Naive thymus-derived CD8-positive, alpha-beta T cell (primary cell): ENCODE results near the gene SCYL2. TPM values are rescaled to one million over a fixed set of nuclear protein-coding genes. Genes with fewer than 3 reads are reported as not detected.
A peak's percentile ranks its signal among the peaks of the same experiment; 100 is the strongest.
"Not testable (repeated sequence)": the region's sequence is repeated elsewhere in the genome, so short reads cannot be mapped to it uniquely, and the experiment has no call there.

Experiments used
- ATAC-seq, 2 donors: fragments of 150-1000 bp; cut with Tn5 transposase in 1 of 2; sonication (Bioruptor Pico), chemical (Tn5 transposase) in 1 of 2; 1 replicate in 1 of 2; 2 replicates in 1 of 2; pipeline ENCODE4 v1.10.0; 2021; ENCODE audit warnings: mild to moderate bottlenecking in 2 of 2, moderate library complexity in 2 of 2
- POLR2A ChIA-PET: fragments of 350-600 bp; sonication (Branson Sonifier 250); formaldehyde crosslinking; loops from one replicate; lab custom pipeline; 2021; ENCODE audit warnings: antibody characterized with exemption; lab: Charles Lee
- DNase-seq, 10 donors: peaks; one replicate each; pipeline versions ENCODE4 v3.0.0 to v3.0.0-alpha.2; 2020 to 2022
- H3K27ac Mint-ChIP-seq, 10 donors: one replicate each; pipeline ENCODE4 v1.8.0; 2020 to 2022; ENCODE audit warnings: mild to moderate bottlenecking in 10 of 10, mixed read lengths in 10 of 10, moderate library complexity in 4 of 10, inconsistent platforms in 1 of 10
- H3K27me3 Mint-ChIP-seq, 5 donors: one replicate each; pipeline ENCODE4 v1.8.0; 2021 to 2022; ENCODE audit warnings: mixed read lengths in 5 of 5
- H3K36me3 Mint-ChIP-seq, 3 donors: one replicate each; pipeline ENCODE4 v1.8.0; 2020 to 2022; ENCODE audit warnings: mixed read lengths in 3 of 3, mild to moderate bottlenecking in 2 of 3, inconsistent platforms in 1 of 3
- H3K4me1 Mint-ChIP-seq, 4 donors: one replicate each; pipeline ENCODE4 v1.8.0; 2021 to 2022; ENCODE audit warnings: mixed read lengths in 4 of 4
- H3K4me3 Mint-ChIP-seq, 10 donors: one replicate each; pipeline ENCODE4 v1.8.0; 2020 to 2022; ENCODE audit warnings: mild to moderate bottlenecking in 10 of 10, mixed read lengths in 10 of 10, moderate library complexity in 6 of 10, inconsistent platforms in 1 of 10
- H3K9me3 Mint-ChIP-seq, 9 donors: one replicate each; pipeline ENCODE4 v1.8.0; 2020 to 2022; ENCODE audit warnings: mixed read lengths in 9 of 9, mild to moderate bottlenecking in 3 of 9, inconsistent platforms in 1 of 9, moderate library complexity in 1 of 9
- polyA plus RNA-seq, 3 donors: library from polyadenylated mRNA; unstranded; fragments of 300-500 nt; fragmentation: Illumina TruSeq; gene quantifications; one replicate each; pipeline ENCODE4 v1.2.3, GENCODE V29; 2021
- total RNA-seq, 8 experiments: library from RNA in 2 of 8; stranded (reverse) in 2 of 8; gene quantifications; one replicate each; pipeline ENCODE4 v1.2.3 and lab custom pipeline; 2021 to 2026

SCYL2 gene
- total and polyA plus RNA-seq, 5 experiments from 2014 or later, result 15.9 to 52.3 (median 18.6) TPM

- peak overlapping the region in 1 of 10 donors; percentile 47 for H3K27ac Mint-ChIP-seq
- no peaks in the 10 kb centered on the region for H3K27me3 Mint-ChIP-seq
- peaks cover 8 to 76% (median 41%) of the 10 kb centered on the region in 3 donors for H3K36me3 Mint-ChIP-seq
- peaks cover 0 to 5% (median 0%) of the 10 kb centered on the region in 9 donors for H3K9me3 Mint-ChIP-seq
- no peaks in the 10 kb centered on the region for H3K4me1 Mint-ChIP-seq
- no peak for DNase-seq
- no peak for ATAC-seq
- H3K4me3 Mint-ChIP-seq, result no peak overlapping the region
- POLR2A ChIA-PET, result no interaction called here
These were observed 70.8 kb downstream of the SCYL2 start for GRCh38 chr12:100337727-100338126.

- H3K27ac Mint-ChIP-seq, result peak overlapping the region in 3 of 10 donors; percentile 37 to 59 (median 47)
- no peaks in the 10 kb centered on the region for H3K27me3 Mint-ChIP-seq
- POLR2A ChIA-PET, result no interaction called here
- ATAC-seq, result no peak
- peaks cover 0 to 5% (median 0%) of the 10 kb centered on the region in 9 donors for H3K9me3 Mint-ChIP-seq
- no peak for DNase-seq
- no peaks in the 10 kb centered on the region for H3K4me1 Mint-ChIP-seq
- H3K36me3 Mint-ChIP-seq, result peaks cover 8 to 65% (median 32%) of the 10 kb centered on the region in 3 donors
- H3K4me3 Mint-ChIP-seq, result no peak overlapping the region
These were observed 72.1 kb downstream of the SCYL2 start for GRCh38 chr12:100339071-100339470.

GRCh38 chr12:100342897-100343296 lies 75.9 kb downstream of the SCYL2 start:
- H3K4me3 Mint-ChIP-seq, DNase-seq, H3K4me1 Mint-ChIP-seq, ATAC-seq, H3K27me3 Mint-ChIP-seq, POLR2A ChIA-PET, H3K9me3 Mint-ChIP-seq, H3K27ac Mint-ChIP-seq: not testable (repeated sequence)
- peaks cover 8 to 28% (median 14%) of the 10 kb centered on the region in 3 donors for H3K36me3 Mint-ChIP-seq

GRCh38 chr12:100344351-100344750 lies 77.4 kb downstream of the SCYL2 start:
- peaks cover 5 to 17% (median 6%) of the 10 kb centered on the region in 3 donors for H3K36me3 Mint-ChIP-seq
- DNase-seq, H3K9me3 Mint-ChIP-seq, H3K4me1 Mint-ChIP-seq, POLR2A ChIA-PET, H3K4me3 Mint-ChIP-seq, ATAC-seq, H3K27ac Mint-ChIP-seq, H3K27me3 Mint-ChIP-seq: not testable (repeated sequence)

GRCh38 chr12:100345020-100345767 lies 78.2 kb downstream of the SCYL2 start:
- ATAC-seq (no peak), DNase-seq (no peak)
- Mint-ChIP-seq H3K27ac (peak overlapping the region in 1 of 10 donors; percentile 38), H3K4me1 (no peaks in the 10 kb centered on the region), H3K4me3 (no peak overlapping the region), H3K36me3 (peaks cover 4 to 12% (median 5%) of the 10 kb centered on the region in 3 donors), H3K9me3 (peaks cover 0 to 5% (median 0%) of the 10 kb centered on the region in 9 donors), H3K27me3 (no peaks in the 10 kb centered on the region)
- POLR2A ChIA-PET, result no interaction called here

- no peaks in the 10 kb centered on the region for H3K27me3 Mint-ChIP-seq
- no peaks in the 10 kb centered on the region for H3K4me1 Mint-ChIP-seq
- ATAC-seq (no peak), DNase-seq (no peak)
- H3K27ac Mint-ChIP-seq, result no peak overlapping the region
- H3K4me3 Mint-ChIP-seq, result no peak overlapping the region
- H3K9me3 Mint-ChIP-seq, result peaks cover 0 to 5% (median 0%) of the 10 kb centered on the region in 9 donors
- POLR2A ChIA-PET, result no interaction called here
- peaks cover 0 to 7% (median 5%) of the 10 kb centered on the region in 3 donors for H3K36me3 Mint-ChIP-seq
These were observed 79.7 kb downstream of the SCYL2 start for GRCh38 chr12:100346660-100347059.

- peaks cover 1 to 10% (median 5%) of the 10 kb centered on the region in 5 donors for H3K27me3 Mint-ChIP-seq
- no peaks in the 10 kb centered on the region for H3K4me1 Mint-ChIP-seq
- no peaks in the 10 kb centered on the region for H3K9me3 Mint-ChIP-seq
- no peak overlapping the region for H3K4me3 Mint-ChIP-seq
- POLR2A ChIA-PET, result no interaction called here
- DNase-seq, result no peak
- no peaks in the 10 kb centered on the region for H3K36me3 Mint-ChIP-seq
- H3K27ac Mint-ChIP-seq, result no peak overlapping the region
- ATAC-seq, result no peak
These were observed 81.9 kb downstream of the SCYL2 start for GRCh38 chr12:100348657-100349454.

GRCh38 chr12:100356644-100357223 lies 89.8 kb downstream of the SCYL2 start, which contains the start of gene SLC17A8:
Gene SLC17A8 (plus strand): TSS chr12:100357074. CDS start chr12:100357392, 318 bp downstream.
- no peak for ATAC-seq
- Mint-ChIP-seq H3K27me3 (peaks cover 15 to 65% (median 36%) of the 10 kb centered on the region in 5 donors), H3K27ac (no peak within 1 kb of the TSS)

GRCh38 chr12:100359248-100359647 lies 92.3 kb downstream of the SCYL2 start:
- DNase-seq (no peak), ATAC-seq (no peak)
- H3K27ac Mint-ChIP-seq, result no peak overlapping the region
- POLR2A ChIA-PET, result no interaction called here
- no peaks in the 10 kb centered on the region for H3K4me1 Mint-ChIP-seq
- no peak overlapping the region for H3K4me3 Mint-ChIP-seq
- no peaks in the 10 kb centered on the region for H3K36me3 Mint-ChIP-seq
- H3K27me3 Mint-ChIP-seq, result peaks cover 12 to 53% (median 35%) of the 10 kb centered on the region in 5 donors
- no peaks in the 10 kb centered on the region for H3K9me3 Mint-ChIP-seq

More at GRCh38 chr12:100356644-100357223, 89.8 kb downstream of the SCYL2 start, which contains the start of gene SLC17A8:
- POLR2A ChIA-PET, result no interaction called here
- no peak for DNase-seq
- no peak within 1 kb of the TSS for H3K4me3 Mint-ChIP-seq
- no peaks in the 10 kb centered on the region for H3K36me3 Mint-ChIP-seq
- no peaks in the 10 kb centered on the region for H3K9me3 Mint-ChIP-seq
- no peaks in the 10 kb centered on the region for H3K4me1 Mint-ChIP-seq

- H3K4me1 Mint-ChIP-seq, result no peaks in the 10 kb centered on the region
- H3K27ac Mint-ChIP-seq, result no peak overlapping the region
- ATAC-seq (no peak), DNase-seq (no peak)
- no peaks in the 10 kb centered on the region for H3K36me3 Mint-ChIP-seq
- peaks cover 13 to 47% (median 34%) of the 10 kb centered on the region in 5 donors for H3K27me3 Mint-ChIP-seq
- no peak overlapping the region for H3K4me3 Mint-ChIP-seq
- POLR2A ChIA-PET, result no interaction called here
- H3K9me3 Mint-ChIP-seq, result no peaks in the 10 kb centered on the region
These were observed 92.8 kb downstream of the SCYL2 start for GRCh38 chr12:100359822-100360221.

- no peaks in the 10 kb centered on the region for H3K4me1 Mint-ChIP-seq
- ATAC-seq (no peak), DNase-seq (no peak)
- H3K9me3 Mint-ChIP-seq, result no peaks in the 10 kb centered on the region
- H3K27me3 Mint-ChIP-seq, result peaks cover 11 to 41% (median 32%) of the 10 kb centered on the region in 5 donors
- no peak overlapping the region for H3K4me3 Mint-ChIP-seq
- no peaks in the 10 kb centered on the region for H3K36me3 Mint-ChIP-seq
- no peak overlapping the region for H3K27ac Mint-ChIP-seq
- POLR2A ChIA-PET, result no interaction called here
These were observed 93.5 kb downstream of the SCYL2 start for GRCh38 chr12:100360450-100360849.

GRCh38 chr12:100364324-100364723 lies 97.3 kb downstream of the SCYL2 start:
- Mint-ChIP-seq H3K27ac (no peak overlapping the region), H3K27me3 (peaks cover 6 to 30% (median 27%) of the 10 kb centered on the region in 5 donors), H3K4me1 (no peaks in the 10 kb centered on the region), H3K9me3 (peaks cover 0 to 3% (median 0%) of the 10 kb centered on the region in 9 donors), H3K36me3 (peaks cover 0 to 4% (median under 1%) of the 10 kb centered on the region in 3 donors), H3K4me3 (no peak overlapping the region)
- POLR2A ChIA-PET, result no interaction called here
- DNase-seq (no peak), ATAC-seq (no peak)
